CD4-positive, alpha-beta T cell treated with Interleukin-4 for 1 hour (primary cell): ENCODE data around the gene CLINT1.
"Not testable (repeated sequence)": the region's sequence is repeated elsewhere in the genome, so short reads cannot be mapped to it uniquely, and the experiment has no call there.

Experiments
- DNase-seq, 2 donors: peaks; one replicate each; pipeline ENCODE4 v3.0.0-alpha.2; 2020 to 2022

The CLINT1 gene

DNA sequence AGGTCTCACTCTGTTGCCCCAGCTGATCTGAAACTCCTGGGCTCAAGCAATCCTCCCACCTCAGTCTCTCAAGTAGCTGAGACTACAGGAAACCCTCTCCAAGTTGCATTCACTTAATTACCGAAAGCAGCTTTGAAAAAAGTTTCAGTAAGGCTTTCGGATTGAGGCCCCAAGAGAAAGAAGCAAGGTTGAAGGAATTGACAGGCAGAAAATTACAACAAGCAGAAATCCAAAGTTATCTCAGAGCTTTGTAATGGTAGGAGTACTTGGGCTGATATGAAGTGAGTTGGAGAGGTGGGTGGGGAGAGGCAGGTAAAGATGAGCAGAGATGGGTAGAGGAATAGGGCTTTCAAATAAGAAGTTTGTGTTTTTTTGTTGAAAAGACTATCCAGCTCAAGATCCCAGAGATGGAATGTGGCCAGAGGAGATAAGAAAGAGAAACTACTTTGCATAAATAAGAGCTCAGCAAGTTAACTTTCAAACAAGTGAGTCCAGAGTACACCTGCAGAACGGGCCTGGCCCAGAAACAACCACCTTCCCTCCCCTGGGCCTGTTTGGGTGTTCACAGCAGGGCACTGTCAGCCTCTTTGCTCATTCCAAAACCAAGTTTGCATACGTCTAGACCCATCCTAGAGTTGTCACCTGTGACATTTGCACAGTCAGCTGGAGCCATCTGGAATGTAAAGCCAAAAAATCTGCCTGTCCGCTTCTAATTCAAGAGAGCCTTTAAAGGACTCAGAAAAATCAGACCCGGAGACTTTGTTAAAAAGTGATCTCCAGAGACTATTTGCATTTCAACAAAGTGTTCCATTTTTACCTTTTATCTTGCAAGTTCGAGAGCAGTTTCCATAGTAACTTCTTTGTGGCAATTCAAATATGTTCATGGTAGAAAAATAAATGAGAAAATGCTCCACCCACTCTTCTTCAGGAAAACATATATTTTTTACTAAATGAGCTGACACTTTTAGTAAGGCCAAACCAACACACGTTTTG is 2.2 kb upstream of the CLINT1 start:
- DNase-seq = no peak

GRCh38 chr5:157859227-157859575 is 256 bp upstream of the CLINT1 start:
- DNase-seq = no peak

- peak in 1 of 2 donors; percentile 48 for DNase-seq
Observed at GRCh38 chr5:157857816-157858526, 974 bp downstream of the CLINT1 start.

DNA sequence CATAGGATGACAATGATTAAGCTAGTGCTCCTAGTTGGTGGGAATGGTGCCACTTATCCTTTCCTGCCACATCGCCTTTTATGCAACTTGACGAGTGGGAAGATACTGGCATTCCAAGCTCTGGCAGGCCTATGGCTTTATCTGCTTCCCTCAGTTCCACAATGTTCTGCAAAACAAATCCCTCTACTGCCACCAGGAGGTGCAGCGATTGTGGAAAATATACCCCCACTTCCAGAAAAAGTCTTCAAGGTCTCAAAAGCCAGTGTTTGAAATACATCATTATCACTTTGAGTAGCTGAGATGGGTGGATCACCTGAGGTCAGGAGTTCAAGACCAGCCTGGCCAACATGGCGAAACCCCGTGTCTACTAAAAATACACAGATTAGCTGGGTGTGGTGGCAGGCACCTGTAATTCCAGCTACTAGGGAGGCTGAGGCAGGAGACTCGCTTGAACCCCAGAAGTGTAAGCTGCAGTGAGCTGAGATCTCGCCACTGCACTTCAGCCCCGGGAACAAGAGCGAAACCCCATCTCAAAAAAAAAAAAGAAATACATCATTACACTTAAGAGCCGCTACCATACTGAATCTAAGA is 3.4 kb downstream of the CLINT1 start:
- peak; percentile 18 to 21 for DNase-seq

- DNase-seq = not testable (repeated sequence)
Observed at GRCh38 chr5:157853365-157853764, 5.6 kb downstream of the CLINT1 start.

DNA sequence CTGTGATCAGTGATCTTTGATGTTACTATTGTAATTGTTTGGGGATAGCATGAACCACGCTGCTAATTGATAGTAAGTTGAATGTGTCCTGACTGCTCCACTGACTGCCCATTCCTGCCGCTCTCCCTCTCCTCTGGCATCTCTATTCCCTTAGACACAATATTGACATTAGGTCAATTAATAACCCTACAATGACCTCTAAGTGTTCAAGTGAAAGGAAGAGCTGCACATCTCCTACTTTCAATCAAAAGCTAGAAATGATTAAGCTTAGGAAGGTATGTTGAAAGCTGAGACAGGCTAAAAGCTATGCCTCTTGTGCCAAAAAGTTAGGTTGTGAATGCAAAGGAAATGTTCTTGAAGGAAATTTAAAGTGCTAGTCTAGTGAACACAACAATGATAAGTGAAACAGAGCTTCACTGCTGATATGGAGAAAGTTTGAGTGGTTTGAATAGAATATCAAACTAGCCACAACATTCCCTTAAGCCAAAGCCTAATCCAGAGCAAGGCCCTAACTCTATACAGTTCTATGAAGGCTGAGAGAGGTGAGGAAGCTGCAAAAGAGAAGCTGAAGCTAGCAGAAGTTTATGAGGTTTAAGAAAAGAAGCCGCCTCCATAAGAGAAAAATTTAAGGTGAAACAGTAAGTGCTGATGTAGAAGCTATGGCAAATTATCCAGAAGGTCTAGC is 12.9 kb downstream of the CLINT1 start:
- no peak for DNase-seq

GRCh38 chr5:157842787-157843186 is 16.2 kb downstream of the CLINT1 start:
- DNase-seq = no peak

- DNase-seq = no peak
Observed at GRCh38 chr5:157842185-157842584, 16.8 kb downstream of the CLINT1 start.

DNA sequence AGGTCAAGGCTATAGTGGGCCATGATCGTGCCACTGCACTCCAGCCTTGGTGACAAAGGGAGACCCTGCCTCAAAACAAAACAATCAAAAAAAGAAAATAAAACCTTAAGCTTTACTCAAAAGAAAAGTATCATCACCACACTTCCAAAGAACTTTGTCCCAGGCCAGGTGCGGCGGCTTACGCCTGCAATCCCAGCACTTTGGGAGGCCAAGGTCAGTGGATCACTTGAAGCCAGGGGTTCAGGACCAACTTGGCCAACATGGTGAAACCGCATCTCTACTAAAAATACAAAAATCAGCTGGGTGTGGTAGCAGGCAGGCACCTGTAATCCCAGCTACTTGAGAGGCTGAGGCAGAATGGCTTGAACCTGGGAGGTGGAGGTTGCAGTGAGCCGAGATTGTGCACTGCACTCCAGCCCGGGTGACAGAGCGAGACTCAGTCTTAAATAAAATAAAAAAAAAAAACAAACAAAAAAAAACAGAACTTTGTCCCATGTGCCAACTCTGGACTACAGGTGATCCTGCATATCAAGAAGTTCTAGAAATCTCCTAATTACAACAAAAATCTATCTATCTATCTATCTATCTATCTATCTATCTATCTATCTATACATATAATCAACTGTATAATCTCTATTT is 19.7 kb downstream of the CLINT1 start:
- no peak for DNase-seq

DNA sequence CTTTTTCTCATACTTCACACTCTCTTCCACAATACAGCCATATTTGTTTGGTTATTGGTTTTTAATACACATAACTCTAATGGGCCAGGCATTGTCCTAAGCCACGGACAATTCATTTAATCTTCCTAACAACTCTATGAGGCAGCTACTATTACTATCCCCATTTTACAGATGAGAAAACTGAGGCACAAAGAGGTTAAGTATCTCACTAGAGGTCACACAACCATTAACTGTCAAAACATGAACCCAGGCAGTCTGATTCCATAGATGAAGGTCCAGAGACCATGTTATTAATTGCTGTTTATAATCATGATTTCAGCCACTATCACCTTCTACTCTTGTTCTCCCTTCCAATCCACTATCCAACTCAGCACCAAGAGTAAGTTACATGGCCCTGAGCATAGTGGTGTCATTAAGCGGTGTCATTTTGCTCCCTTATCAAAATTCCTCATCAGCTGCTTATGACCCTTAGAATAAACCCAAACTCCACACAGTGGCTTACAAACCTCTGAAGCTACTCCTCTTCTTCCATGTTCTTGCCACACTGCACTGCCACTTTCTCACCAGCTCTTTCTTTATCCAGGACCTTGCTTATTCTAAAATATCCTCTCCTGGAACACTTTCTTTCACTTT is 22.7 kb downstream of the CLINT1 start:
- DNase-seq = no peak

GRCh38 chr5:157835041-157835440 is 23.9 kb downstream of the CLINT1 start:
- DNase-seq = no peak

DNA sequence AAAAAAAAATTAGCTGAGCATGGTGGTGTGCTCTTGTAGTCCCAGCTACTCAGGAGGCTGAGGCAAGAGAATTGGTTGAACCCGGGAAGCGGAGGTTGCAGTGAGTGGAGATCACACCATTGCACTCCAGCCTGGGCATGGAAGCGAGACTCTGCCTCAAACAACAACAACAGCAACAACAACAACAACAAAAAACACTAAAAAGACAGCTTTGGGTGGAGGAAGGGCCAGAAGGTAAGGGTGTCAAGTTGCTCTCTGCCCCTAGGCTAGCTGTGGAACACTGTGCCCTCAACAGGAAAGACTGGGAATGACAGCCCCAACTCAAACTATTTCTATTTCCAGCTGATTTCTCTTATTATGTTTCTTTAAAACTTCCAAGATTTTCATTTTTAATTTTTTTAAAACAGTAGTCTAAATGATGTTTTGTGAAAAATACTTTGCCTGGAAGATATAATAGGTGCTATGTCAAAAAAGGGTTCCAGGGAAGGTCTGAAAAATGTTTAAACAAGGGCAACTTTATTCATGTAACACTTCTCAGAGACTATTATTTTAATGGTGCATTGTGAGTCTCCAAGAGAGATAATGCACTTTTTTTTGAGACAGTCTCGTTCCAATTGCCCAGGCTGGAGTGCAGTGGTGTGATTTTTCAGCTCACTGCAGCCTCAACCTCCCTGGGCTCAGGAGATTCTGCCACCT is 29.9 kb downstream of the CLINT1 start:
- DNase-seq = peak in 1 of 2 donors; percentile 6

GRCh38 chr5:157828105-157828943 is 30.6 kb downstream of the CLINT1 start:
- DNase-seq = no peak

- DNase-seq = no peak
Observed at GRCh38 chr5:157827423-157827822, 31.5 kb downstream of the CLINT1 start.

DNA sequence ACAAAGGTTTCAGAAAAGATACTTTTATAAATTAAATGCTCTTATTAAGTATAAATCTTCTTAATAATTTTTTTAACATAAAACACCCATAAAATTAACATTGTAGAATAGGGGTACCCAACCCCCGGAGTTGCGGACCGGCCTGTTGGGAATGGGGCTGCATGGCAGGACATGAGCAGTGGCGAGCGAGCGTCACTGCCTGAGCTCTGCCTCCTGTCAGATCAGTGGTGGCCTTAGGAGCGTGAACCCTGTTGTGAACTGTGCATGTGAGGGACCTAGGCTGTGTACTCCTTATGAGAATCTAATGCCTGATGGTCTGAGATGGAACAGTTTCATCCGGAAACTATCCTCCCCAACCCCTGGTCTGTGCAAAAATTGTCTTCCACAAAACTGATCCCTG is 35.3 kb downstream of the CLINT1 start:
- DNase-seq = no peak

GRCh38 chr5:157821822-157822622 is 36.9 kb downstream of the CLINT1 start:
- DNase-seq = no peak

DNA sequence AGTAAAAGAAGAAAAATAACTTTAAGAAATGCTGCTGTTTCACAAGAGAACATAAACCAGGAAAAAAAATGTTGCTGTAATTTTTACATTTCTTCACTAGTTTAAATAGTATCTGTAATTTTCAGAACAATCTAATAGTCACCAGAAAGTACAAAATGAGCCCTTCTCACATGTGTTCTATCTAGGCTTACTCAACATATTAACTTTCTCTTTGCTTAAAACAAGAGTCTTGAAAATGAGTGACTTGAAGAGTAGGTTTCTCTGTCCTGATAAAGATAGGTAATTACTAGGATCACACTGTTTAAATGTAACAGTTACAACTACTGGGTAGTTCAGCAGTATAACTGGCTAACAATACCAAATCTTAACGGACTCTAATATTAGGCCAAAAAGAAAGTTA is 37.5 kb downstream of the CLINT1 start:
- no peak for DNase-seq

- peak in 1 of 2 donors; percentile 44 for DNase-seq
Observed at GRCh38 chr5:157820593-157821252, 38.2 kb downstream of the CLINT1 start.
